Endodermal cell (in vitro differentiated cells): ENCODE measurements around the gene SERPING1. TPM values are rescaled to one million over a fixed set of nuclear protein-coding genes. Genes with fewer than 3 reads are reported as not detected.

ENCODE experiments used
- DNase-seq: peaks from one replicate; pipeline ENCODE4 v3.0.0-alpha.2; 2017
- H3K27ac ChIP-seq: 2 replicates; pipeline ENCODE4 v1.5.1; 2013; ENCODE audit warnings: mild to moderate bottlenecking, low read depth, low read length, moderate library complexity
- H3K27me3 ChIP-seq: 2 replicates; pipeline ENCODE4 v1.6.1; 2013; ENCODE audit warnings: mild to moderate bottlenecking, low read length, moderate library complexity; ENCODE audit not compliant: insufficient read depth, control insufficient read depth, poor library complexity, severe bottlenecking
- H3K36me3 ChIP-seq: 2 replicates; pipeline ENCODE4 v1.7.0; 2013; ENCODE audit warnings: mild to moderate bottlenecking, low read length, moderate library complexity; ENCODE audit not compliant: control insufficient read depth, insufficient read depth
- H3K4me1 ChIP-seq: one replicate; pipeline ENCODE4 v1.7.0; 2013; ENCODE audit warnings: low read length; ENCODE audit not compliant: control insufficient read depth, insufficient read depth
- H3K4me3 ChIP-seq: 2 replicates; pipeline ENCODE4 v1.5.1; 2013; ENCODE audit warnings: mild to moderate bottlenecking, low read length, moderate library complexity
- H3K9ac ChIP-seq: 2 replicates; pipeline ENCODE4 v1.6.1; 2013; ENCODE audit warnings: mild to moderate bottlenecking, low read length, moderate library complexity; ENCODE audit not compliant: poor library complexity, severe bottlenecking; ENCODE audit errors: extremely low read depth
- H3K9me3 ChIP-seq: 2 replicates; pipeline ENCODE4 v1.6.1; 2013; ENCODE audit warnings: mild to moderate bottlenecking, low read length, moderate library complexity; ENCODE audit not compliant: control insufficient read depth
- H3K27ac Mint-ChIP-seq: 2 replicates; pipeline ENCODE4 v1.8.0; 2020; ENCODE audit warnings: mixed read lengths
- H3K27me3 Mint-ChIP-seq: 2 replicates; pipeline ENCODE4 v1.8.0; 2021; ENCODE audit warnings: mild to moderate bottlenecking, mixed read lengths; ENCODE audit not compliant: insufficient read depth
- H3K36me3 Mint-ChIP-seq: 2 replicates; pipeline ENCODE4 v1.8.0; 2020; ENCODE audit warnings: low read depth, mixed read lengths
- H3K4me1 Mint-ChIP-seq: 2 replicates; pipeline ENCODE4 v1.8.0; 2020; ENCODE audit warnings: mixed read lengths
- H3K4me3 Mint-ChIP-seq: 2 replicates; pipeline ENCODE4 v1.8.0; 2020; ENCODE audit warnings: mild to moderate bottlenecking, moderate library complexity, mixed read lengths
- H3K9me3 Mint-ChIP-seq: 2 replicates; pipeline ENCODE4 v1.8.0; 2020; ENCODE audit warnings: mild to moderate bottlenecking, mixed read lengths
- WGBS, 2 experiments: methylation state at CpG; one replicate each; pipeline versions ENCODE4 v1.1.5 to v1.1.7; 2013; ENCODE audit warnings: missing lambda C conversion rate in 2 of 2, mixed read lengths in 1 of 2; ENCODE audit not compliant: insufficient coverage in 1 of 2, insufficient read length in 1 of 2; 5-methylcytosine and 5-hydroxymethylcytosine counted together
- total RNA-seq, 2 donors: library from RNA; stranded (reverse); fragmentation: NEBNext Ultra II Directional in 1 of 2; extraction: Animal tissue kit (Norgen Biotek cat#: 25700) in 1 of 2; gene quantifications; 2 replicates in 1 of 2; 3 replicates in 1 of 2; pipeline ENCODE4 v1.2.1, GENCODE V29; 2021
- TF ChIP-seq, protein P1 (sequence below): fragments of 200-600 bp; sonication (generic); conservative IDR thresholded peaks from 2 replicates; pipeline ENCODE4 v1.5.0; 2021; ENCODE audit warnings: antibody characterized with exemption, mild to moderate bottlenecking

The SERPING1 gene
- total RNA-seq, 2 donors from 2014 or later, result 67.8 to 73.5 TPM

DNA sequence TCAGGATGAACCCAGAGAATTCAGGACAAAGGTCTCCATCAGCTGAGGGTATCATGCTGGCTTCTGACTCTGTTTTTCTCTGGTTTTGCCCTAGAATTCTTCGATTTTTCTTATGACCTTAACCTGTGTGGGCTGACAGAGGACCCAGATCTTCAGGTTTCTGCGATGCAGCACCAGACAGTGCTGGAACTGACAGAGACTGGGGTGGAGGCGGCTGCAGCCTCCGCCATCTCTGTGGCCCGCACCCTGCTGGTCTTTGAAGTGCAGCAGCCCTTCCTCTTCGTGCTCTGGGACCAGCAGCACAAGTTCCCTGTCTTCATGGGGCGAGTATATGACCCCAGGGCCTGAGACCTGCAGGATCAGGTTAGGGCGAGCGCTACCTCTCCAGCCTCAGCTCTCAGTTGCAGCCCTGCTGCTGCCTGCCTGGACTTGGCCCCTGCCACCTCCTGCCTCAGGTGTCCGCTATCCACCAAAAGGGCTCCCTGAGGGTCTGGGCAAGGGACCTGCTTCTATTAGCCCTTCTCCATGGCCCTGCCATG is 16.8 kb downstream of the SERPING1 start:
- Histone ChIP-seq H3K4me1 (no peaks in the 10 kb centered on the region), H3K9me3 (peaks cover under 1% of the 10 kb centered on the region), H3K27me3 (no peaks in the 10 kb centered on the region), H3K4me3 (no peak overlapping the region), H3K9ac (no peak overlapping the region), H3K36me3 (peaks cover 2% of the 10 kb centered on the region), H3K27ac (no peak overlapping the region)
- Mint-ChIP-seq H3K27ac (no peak overlapping the region), H3K36me3 (peaks cover 41% of the 10 kb centered on the region), H3K9me3 (peaks cover 2% of the 10 kb centered on the region), H3K4me3 (no peak overlapping the region), H3K4me1 (peaks cover 6% of the 10 kb centered on the region), H3K27me3 (no peaks in the 10 kb centered on the region)
- no peak for DNase-seq
- WGBS, 2 experiments, result 80 to 96% methylated on average over 4 to 10 of the region's 10 CpGs
- TF ChIP-seq, protein P1, sequence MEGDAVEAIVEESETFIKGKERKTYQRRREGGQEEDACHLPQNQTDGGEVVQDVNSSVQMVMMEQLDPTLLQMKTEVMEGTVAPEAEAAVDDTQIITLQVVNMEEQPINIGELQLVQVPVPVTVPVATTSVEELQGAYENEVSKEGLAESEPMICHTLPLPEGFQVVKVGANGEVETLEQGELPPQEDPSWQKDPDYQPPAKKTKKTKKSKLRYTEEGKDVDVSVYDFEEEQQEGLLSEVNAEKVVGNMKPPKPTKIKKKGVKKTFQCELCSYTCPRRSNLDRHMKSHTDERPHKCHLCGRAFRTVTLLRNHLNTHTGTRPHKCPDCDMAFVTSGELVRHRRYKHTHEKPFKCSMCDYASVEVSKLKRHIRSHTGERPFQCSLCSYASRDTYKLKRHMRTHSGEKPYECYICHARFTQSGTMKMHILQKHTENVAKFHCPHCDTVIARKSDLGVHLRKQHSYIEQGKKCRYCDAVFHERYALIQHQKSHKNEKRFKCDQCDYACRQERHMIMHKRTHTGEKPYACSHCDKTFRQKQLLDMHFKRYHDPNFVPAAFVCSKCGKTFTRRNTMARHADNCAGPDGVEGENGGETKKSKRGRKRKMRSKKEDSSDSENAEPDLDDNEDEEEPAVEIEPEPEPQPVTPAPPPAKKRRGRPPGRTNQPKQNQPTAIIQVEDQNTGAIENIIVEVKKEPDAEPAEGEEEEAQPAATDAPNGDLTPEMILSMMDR, result no peak

DNA sequence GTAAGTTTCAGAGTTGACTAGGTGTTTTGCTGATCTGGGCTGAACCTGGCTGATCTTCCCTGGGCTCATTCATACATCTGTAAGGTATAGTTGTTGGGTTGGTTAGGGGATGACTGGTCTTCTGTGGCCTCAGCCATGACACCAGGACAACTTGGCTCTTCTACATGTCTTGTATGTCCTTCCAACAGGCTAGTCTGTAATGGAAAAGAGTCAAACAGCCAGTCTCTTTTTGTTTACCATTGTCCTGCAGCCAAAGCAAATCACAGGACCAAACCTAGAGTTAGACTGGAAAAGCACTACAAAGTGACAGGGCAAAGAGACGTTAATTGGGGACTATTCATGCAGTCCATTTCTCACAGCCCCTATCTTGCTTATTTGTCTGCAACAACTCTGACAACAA is 17.8 kb downstream of the SERPING1 start:
- Histone ChIP-seq H3K4me1 (no peaks in the 10 kb centered on the region), H3K4me3 (no peak overlapping the region), H3K9me3 (peaks cover 10% of the 10 kb centered on the region), H3K36me3 (peaks cover 2% of the 10 kb centered on the region), H3K27ac (no peak overlapping the region), H3K9ac (no peak overlapping the region), H3K27me3 (no peaks in the 10 kb centered on the region)
- no peaks in the 10 kb centered on the region for H3K27me3 Mint-ChIP-seq
- TF ChIP-seq, protein P1, result no peak
- WGBS, 2 experiments, result 89 to 92% methylated on average over 1 of the region's 1 CpG
- peaks cover 9% of the 10 kb centered on the region for H3K9me3 Mint-ChIP-seq
- no peak overlapping the region for H3K4me3 Mint-ChIP-seq
- DNase-seq, result no peak
- H3K4me1 Mint-ChIP-seq, result no peaks in the 10 kb centered on the region
- H3K36me3 Mint-ChIP-seq, result peaks cover 36% of the 10 kb centered on the region
- H3K27ac Mint-ChIP-seq, result no peak overlapping the region

DNA sequence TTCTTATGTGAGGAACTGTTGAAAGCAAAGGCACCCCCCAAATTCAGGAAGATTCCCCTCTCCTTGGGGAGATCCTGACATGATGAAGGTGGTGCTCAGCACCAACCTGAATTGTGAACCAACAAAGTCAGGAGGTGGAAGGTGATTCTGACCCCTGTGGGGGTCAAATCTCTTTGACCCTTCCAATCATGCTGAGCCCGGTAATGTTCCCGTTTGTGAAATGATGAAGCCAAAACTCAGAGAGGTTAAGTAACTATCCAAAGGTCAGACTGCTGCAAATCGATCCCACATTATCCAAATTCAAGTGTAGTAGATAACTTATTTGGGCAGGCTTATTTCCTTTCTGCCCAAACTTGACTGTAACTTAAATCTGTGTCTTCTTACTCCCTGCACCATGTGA is 19.1 kb downstream of the SERPING1 start:
- H3K36me3 Mint-ChIP-seq, result peaks cover 30% of the 10 kb centered on the region
- no peak for DNase-seq
- peaks cover 13% of the 10 kb centered on the region for H3K9me3 ChIP-seq
- no peaks in the 10 kb centered on the region for H3K4me1 Mint-ChIP-seq
- H3K27me3 Mint-ChIP-seq, result no peaks in the 10 kb centered on the region
- no peak overlapping the region for H3K27ac Mint-ChIP-seq
- peaks cover 2% of the 10 kb centered on the region for H3K36me3 ChIP-seq
- no peak overlapping the region for H3K9ac ChIP-seq
- no peak overlapping the region for H3K4me3 ChIP-seq
- 85 to 93% methylated on average over 3 of the region's 3 CpGs for WGBS, 2 experiments
- H3K9me3 Mint-ChIP-seq, result peaks cover 17% of the 10 kb centered on the region
- no peaks in the 10 kb centered on the region for H3K27me3 ChIP-seq
- TF ChIP-seq, protein P1, result no peak
- H3K4me1 ChIP-seq, result no peaks in the 10 kb centered on the region
- no peak overlapping the region for H3K27ac ChIP-seq
- H3K4me3 Mint-ChIP-seq, result no peak overlapping the region
